ENCODE results near the gene NPY4R2.
"Not testable (repeated sequence)": the region's sequence is repeated elsewhere in the genome, so short reads cannot be mapped to it uniquely, and the experiment has no call there.

GRCh38 chr10:47870887-47871286 is 47.6 kb upstream of the NPY4R2 start:
- TF ChIP-seq CTCF, POLR2A (IDR thresholded peaks at IDR 0.05): not testable (repeated sequence)

Data from Peyer's patch (tissue), 4 donors.